ENCODE data around the gene ADIPOR2. TPM values are rescaled to one million over a fixed set of nuclear protein-coding genes. Genes with fewer than 3 reads are reported as not detected.

ADIPOR2 gene
- total and polyA plus RNA-seq, 2 donors (not counting 1 experiment from before 2014, with no cell fraction given), result 9.2 to 35.9 TPM

GRCh38 chr12:1666215-1666614 is 24.7 kb upstream of the ADIPOR2 start:
- no peak overlapping the region for H3K27ac Mint-ChIP-seq
- Histone ChIP-seq H3K27me3 (replicated peaks in 1 of 4; ENCODE audit: control extremely low read depth in 1 of 4, control insufficient read depth in 3 of 4, insufficient read depth in 4 of 4, low read length in 3 of 4) (no peaks in the 10 kb centered on the region), H3K79me2 (ENCODE audit: control insufficient read depth, insufficient read depth, low read length) (no peaks in the 10 kb centered on the region), H3K27ac (ENCODE audit: low read length in 2 of 2) (no peak overlapping the region), H3K4me1 (ENCODE audit: control insufficient read depth in 2 of 2, insufficient read depth in 2 of 2, low read length in 2 of 2) (peaks cover 10 to 13% of the 10 kb centered on the region in 2 donors), H3K36me3 (replicated peaks in 1 of 2; ENCODE audit: control extremely low read depth in 1 of 2, control insufficient read depth in 1 of 2, extremely low read depth in 1 of 2, insufficient read depth in 2 of 2, low read length in 1 of 2) (no peaks in the 10 kb centered on the region), H4K20me1 (ENCODE audit: control insufficient read depth, insufficient read depth, low read length, poor library complexity, severe bottlenecking) (no peaks in the 10 kb centered on the region), H3K4me2 (replicated peaks; ENCODE audit: low read depth, low read length, poor library complexity, severe bottlenecking) (no peak overlapping the region), H3K4me3 (ENCODE audit: control extremely low read depth in 1 of 5, extremely low read depth in 1 of 5, insufficient read depth in 1 of 5, low read depth in 2 of 5, low read length in 4 of 5) (no peak overlapping the region), H3K9ac (ENCODE audit: low read length) (no peak overlapping the region), H2AFZ (ENCODE audit: insufficient read depth, low read depth, low read length, poor library complexity, severe bottlenecking) (no peak overlapping the region), H3K9me3 (ENCODE audit: control extremely low read depth in 1 of 3, control insufficient read depth in 2 of 3, insufficient read depth in 1 of 3, low read length in 2 of 3) (peaks cover 0 to 6% (median 0%) of the 10 kb centered on the region in 3 donors)
- H3K27me3 Mint-ChIP-seq, result no peaks in the 10 kb centered on the region
- WGBS (ENCODE audit: insufficient coverage), result no CpG with 5 or more reads among the region's 5 CpGs
- no peak for DNase-seq
- CTCF ChIA-PET, result interaction anchor here (0.6 to 1.2 kb wide), 5 partner anchors 14 to 1992 kb away, joined by 3 to 4 read pairs (median 3); no protein-coding TSS in a partner anchor
- POLR2A ChIA-PET, result no interaction called here
- no peak for ATAC-seq (ENCODE audit: low read depth)
- intact Hi-C loops (cut with micrococcal nuclease), result no loop called here
- peaks cover 28% of the 10 kb centered on the region for H3K4me1 Mint-ChIP-seq
- no peak overlapping the region for H3K4me3 Mint-ChIP-seq
- TF ChIP-seq EZH2 (IDR thresholded peaks at IDR 0.05; ENCODE audit: borderline replicate concordance, insufficient read depth, low read depth, low read length, poor library complexity, severe bottlenecking), result no peak
- no peak for TF ChIP-seq CTCF (IDR thresholded peaks at IDR 0.05)
- H3K9me3 Mint-ChIP-seq (ENCODE audit: insufficient read depth), result no peaks in the 10 kb centered on the region

- ChIA-PET POLR2A (no interaction called here), CTCF (interaction anchor here (0.6 to 1.5 kb wide), 6 partner anchors 13 to 1991 kb away, joined by 3 to 5 read pairs (median 4); no protein-coding TSS in a partner anchor)
- no peak for ATAC-seq (ENCODE audit: low read depth)
- no peak for TF ChIP-seq CTCF (IDR thresholded peaks at IDR 0.05)
- no peaks in the 10 kb centered on the region for H3K36me3 ChIP-seq (replicated peaks in 1 of 2; ENCODE audit: control extremely low read depth in 1 of 2, control insufficient read depth in 1 of 2, extremely low read depth in 1 of 2, insufficient read depth in 2 of 2, low read length in 1 of 2)
- Mint-ChIP-seq H3K9me3 (ENCODE audit: insufficient read depth) (no peaks in the 10 kb centered on the region), H3K27ac (no peak overlapping the region), H3K4me1 (peaks cover 25% of the 10 kb centered on the region), H3K4me3 (no peak overlapping the region), H3K27me3 (no peaks in the 10 kb centered on the region)
- H3K9ac ChIP-seq (ENCODE audit: low read length), result no peak overlapping the region
- no peaks in the 10 kb centered on the region for H3K27me3 ChIP-seq (replicated peaks in 1 of 4; ENCODE audit: control extremely low read depth in 1 of 4, control insufficient read depth in 3 of 4, insufficient read depth in 4 of 4, low read length in 3 of 4)
- H3K27ac ChIP-seq (ENCODE audit: low read length in 2 of 2), result no peak overlapping the region
- H3K9me3 ChIP-seq (ENCODE audit: control extremely low read depth in 1 of 3, control insufficient read depth in 2 of 3, insufficient read depth in 1 of 3, low read length in 2 of 3), result peaks cover 0 to 6% (median 0%) of the 10 kb centered on the region in 3 donors
- peak overlapping the region; percentile 77 for H2AFZ ChIP-seq (ENCODE audit: insufficient read depth, low read depth, low read length, poor library complexity, severe bottlenecking)
- H3K79me2 ChIP-seq (ENCODE audit: control insufficient read depth, insufficient read depth, low read length), result no peaks in the 10 kb centered on the region
- no peak for DNase-seq
- no peak overlapping the region for H3K4me3 ChIP-seq (ENCODE audit: control extremely low read depth in 1 of 5, extremely low read depth in 1 of 5, insufficient read depth in 1 of 5, low read depth in 2 of 5, low read length in 4 of 5)
- WGBS (ENCODE audit: insufficient coverage), result no CpG with 5 or more reads among the region's 2 CpGs
- peaks cover 10 to 13% of the 10 kb centered on the region in 2 donors for H3K4me1 ChIP-seq (ENCODE audit: control insufficient read depth in 2 of 2, insufficient read depth in 2 of 2, low read length in 2 of 2)
- intact Hi-C loops (cut with micrococcal nuclease), result no loop called here
- H4K20me1 ChIP-seq (ENCODE audit: control insufficient read depth, insufficient read depth, low read length, poor library complexity, severe bottlenecking), result no peaks in the 10 kb centered on the region
- no peak overlapping the region for H3K4me2 ChIP-seq (replicated peaks; ENCODE audit: low read depth, low read length, poor library complexity, severe bottlenecking)
These were observed 24.1 kb upstream of the ADIPOR2 start for GRCh38 chr12:1666685-1667162.

Data from B cell (primary cell).